ENCODE measurements around the gene CXCL12.

Gene CXCL12

GRCh38 chr10:44384601-44385025, 284 bp downstream of the CXCL12 start:
- DNase-seq (ENCODE audit: low spot score): no peak

GRCh38 chr10:44383749-44384600, 922 bp downstream of the CXCL12 start:
- no peak for DNase-seq (ENCODE audit: low spot score)

- DNase-seq (ENCODE audit: low spot score): no peak
Measured at GRCh38 chr10:44382981-44383748, 1.7 kb downstream of the CXCL12 start.

GRCh38 chr10:44382131-44382858, 2.6 kb downstream of the CXCL12 start:
- DNase-seq (ENCODE audit: low spot score): no peak

GRCh38 chr10:44380829-44381600, 3.9 kb downstream of the CXCL12 start:
- no peak for DNase-seq (ENCODE audit: low spot score)

GRCh38 chr10:44379907-44380306, 5.0 kb downstream of the CXCL12 start:
- no peak for DNase-seq (ENCODE audit: low spot score)

- no peak for DNase-seq (ENCODE audit: low spot score)
Measured at GRCh38 chr10:44378626-44379025, 6.3 kb downstream of the CXCL12 start.

- DNase-seq (ENCODE audit: low spot score): no peak
Measured at GRCh38 chr10:44377651-44378310, 7.1 kb downstream of the CXCL12 start.

GRCh38 chr10:44376472-44377099, 8.3 kb downstream of the CXCL12 start:
- no peak for DNase-seq (ENCODE audit: low spot score)

- DNase-seq (ENCODE audit: low spot score): no peak
Measured at GRCh38 chr10:44374155-44374554, 10.7 kb downstream of the CXCL12 start.

- DNase-seq (ENCODE audit: low spot score): no peak
Measured at GRCh38 chr10:44373341-44373995, 11.4 kb downstream of the CXCL12 start.

GRCh38 chr10:44372181-44372580, 12.7 kb downstream of the CXCL12 start:
- DNase-seq (ENCODE audit: low spot score): no peak

GRCh38 chr10:44370731-44371248, 14.1 kb downstream of the CXCL12 start:
- DNase-seq (ENCODE audit: low spot score): no peak

GRCh38 chr10:44369854-44370253, 15.0 kb downstream of the CXCL12 start:
- no peak for DNase-seq (ENCODE audit: low spot score)

- no peak for DNase-seq (ENCODE audit: low spot score)
Measured at GRCh38 chr10:44369296-44369695, 15.6 kb downstream of the CXCL12 start.

GRCh38 chr10:44368637-44369036, 16.3 kb downstream of the CXCL12 start:
- no peak for DNase-seq (ENCODE audit: low spot score)

GRCh38 chr10:44366941-44367630, 17.8 kb downstream of the CXCL12 start:
- DNase-seq (ENCODE audit: low spot score): no peak

- no peak for DNase-seq (ENCODE audit: low spot score)
Measured at GRCh38 chr10:44364566-44364965, 20.3 kb downstream of the CXCL12 start.

- no peak for DNase-seq (ENCODE audit: low spot score)
Measured at GRCh38 chr10:44363716-44364115, 21.2 kb downstream of the CXCL12 start.
